HepG2 (cell line): ENCODE measurements around the gene TMEM238. TPM values are rescaled to one million over a fixed set of nuclear protein-coding genes. Genes with fewer than 3 reads are reported as not detected.

Experiments used
- ATAC-seq: fragments of 200-7000 bp; cut with Tn5 transposase; 3 replicates; pipeline ENCODE4 v1.9.1; 2020; ENCODE audit warnings: mild to moderate bottlenecking, moderate library complexity
- BruUV-seq: library from RNA; stranded (reverse); fragments of 400-500 nt; replicated peaks from 2 replicates; lab custom pipeline; 2021; lab: Mats Ljungman, UMichigan
- CTCF ChIA-PET: fragments of 300-600 bp; formaldehyde crosslinking; extraction: SDS; loops from one replicate; lab custom pipeline; 2021; ENCODE audit warnings: low total read pairs, inconsistent platforms, low intra/inter-chr PET ratio; lab: Yijun Ruan, JAX
- POLR2A ChIA-PET: fragments of 350-600 bp; sonication (Branson Sonifier 250); formaldehyde crosslinking; loops from one replicate; lab custom pipeline; 2020; ENCODE audit warnings: antibody characterized with exemption, inconsistent platforms; lab: Yijun Ruan, JAX
- DNase-seq: peaks from one replicate; pipeline ENCODE4 v3.0.0-alpha.2; 2015; ENCODE audit warnings: low spot score
- FAIRE-seq: peaks from 3 replicates; lab custom pipeline; 2011; peaks lifted over from hg19 to GRCh38; lab: Jason Lieb, UNC
- H2AFZ ChIP-seq: one replicate; pipeline ENCODE4 v1.6.1; 2011; ENCODE audit warnings: low read length, inconsistent platforms
- H3K27ac ChIP-seq: fragments of 300-600 bp; 3 replicates; pipeline ENCODE4 v1.8.0; 2011; ENCODE audit warnings: mixed run types, mild to moderate bottlenecking, mixed read lengths, low read length, inconsistent platforms; ENCODE audit not compliant: insufficient read depth; ENCODE audit errors: extremely low read length
- H3K27me3 ChIP-seq, 2 experiments: fragments of 200-600 bp in 1 of 2; 2 replicates in 1 of 2; 3 replicates in 1 of 2; pipeline versions ENCODE4 v1.6.0 to v1.8.0; 2011; ENCODE audit warnings: low read length in 2 of 2, mild to moderate bottlenecking in 2 of 2, moderate library complexity in 2 of 2, inconsistent platforms in 1 of 2; ENCODE audit not compliant: insufficient read depth in 2 of 2, control insufficient read depth in 1 of 2
- H3K36me3 ChIP-seq, 2 experiments: fragments of 200-600 bp in 1 of 2; replicated peaks in 1 of 2; 2 replicates in 1 of 2; 3 replicates in 1 of 2; pipeline versions ENCODE4 v1.5.1 to v1.8.0; 2011; ENCODE audit warnings: low read length in 2 of 2, inconsistent platforms in 1 of 2; ENCODE audit not compliant: insufficient read depth in 2 of 2, control insufficient read depth in 1 of 2
- H3K4me1 ChIP-seq: 2 replicates; pipeline ENCODE4 v1.5.1; 2012; ENCODE audit warnings: low read length, inconsistent platforms; ENCODE audit not compliant: insufficient read depth
- H3K4me2 ChIP-seq: 2 replicates; pipeline ENCODE4 v1.6.0; 2011; ENCODE audit warnings: low read depth, low read length, inconsistent platforms
- H3K4me3 ChIP-seq, 3 experiments: fragments of 200-600 bp in 1 of 3; sonication (generic), shearing (Covaris generic) in 1 of 3; replicated peaks in 1 of 3; 2 replicates each; pipeline ENCODE4 v1.5.1; 2011 to 2016; ENCODE audit warnings: low read length in 3 of 3, inconsistent platforms in 2 of 3, low read depth in 2 of 3, mild to moderate bottlenecking in 2 of 3, control low read depth in 1 of 3, mixed read lengths in 1 of 3; ENCODE audit not compliant: insufficient read depth in 1 of 3
- H3K79me2 ChIP-seq: one replicate; pipeline ENCODE4 v1.6.1; 2011; ENCODE audit warnings: low read length, inconsistent platforms; ENCODE audit not compliant: insufficient read depth
- H3K9ac ChIP-seq: 2 replicates; pipeline ENCODE4 v1.6.0; 2011; ENCODE audit warnings: mild to moderate bottlenecking, low read depth, low read length, inconsistent platforms; ENCODE audit not compliant: insufficient read depth
- H3K9me3 ChIP-seq: 2 replicates; pipeline ENCODE4 v1.5.1; 2012; ENCODE audit warnings: mild to moderate bottlenecking, low read length
- H4K20me1 ChIP-seq: 2 replicates; pipeline ENCODE4 v1.6.0; 2011; ENCODE audit warnings: inconsistent platforms, mild to moderate bottlenecking, low read length, moderate library complexity; ENCODE audit not compliant: insufficient read depth
- MTF2 ChIP-seq: sonication (generic); formaldehyde crosslinking; IDR thresholded peaks from 2 replicates; pipeline ENCODE4 v1.5.0; 2020; ENCODE audit warnings: missing genetic modification reagents, borderline replicate concordance
- ZBTB38 ChIP-seq: sonication (generic); formaldehyde crosslinking; IDR thresholded peaks from 2 replicates; pipeline ENCODE4 v1.5.1; 2020; ENCODE audit warnings: mild to moderate bottlenecking, missing genetic modification reagents
- ZBTB8A ChIP-seq: sonication (generic); formaldehyde crosslinking; IDR thresholded peaks from 2 replicates; pipeline ENCODE4 v1.4.0; 2020; ENCODE audit warnings: mild to moderate bottlenecking, low read depth, missing genetic modification reagents, borderline replicate concordance
- ZFP36L2 ChIP-seq: sonication (generic); formaldehyde crosslinking; IDR thresholded peaks from 2 replicates; pipeline ENCODE4 v1.4.0; 2020; ENCODE audit warnings: missing genetic modification reagents
- ZNF547 ChIP-seq: sonication (generic); formaldehyde crosslinking; IDR thresholded peaks from 2 replicates; pipeline ENCODE4 v1.5.1; 2020; ENCODE audit warnings: mild to moderate bottlenecking, missing genetic modification reagents
- ZNF550 ChIP-seq: sonication (generic); formaldehyde crosslinking; IDR thresholded peaks from 2 replicates; pipeline ENCODE4 v1.4.0; 2020; ENCODE audit warnings: mild to moderate bottlenecking, missing genetic modification reagents, borderline replicate concordance
- ZNF749 ChIP-seq: sonication (generic); formaldehyde crosslinking; IDR thresholded peaks from 2 replicates; pipeline ENCODE4 v1.8.0; 2022; ENCODE audit warnings: mild to moderate bottlenecking, missing genetic modification reagents, moderate library complexity, borderline replicate concordance
- WGBS: methylation state at CpG from one replicate; pipeline ENCODE4 v1.1.6; 2017; ENCODE audit warnings: low lambda C conversion rate; 5-methylcytosine and 5-hydroxymethylcytosine counted together
- in situ Hi-C: cut with HindIII; loops from 2 replicates; pipeline ENCODE4 v1.10.0; 2017; ENCODE audit warnings: low pct_unique_long_range_greater_than_20kb; ENCODE audit not compliant: extremely low pct_ligation_motif_present
- intact Hi-C: fragments of 100-400 bp; cut with micrococcal nuclease; formaldehyde crosslinking; loops from one replicate; pipeline ENCODE4 v1.10.0; 2022; ENCODE audit not compliant: unreplicated experiment
- polyA plus RNA-seq, 8 experiments: library from polyadenylated mRNA; depleted of rRNA in 3 of 8; stranded (reverse) in 7 of 8; unstranded in 1 of 8; fragments of >200 nt; fragmentation: Illumina TruSeq in 4 of 8; extraction: Trizol in 4 of 8; gene quantifications; 2 replicates each; pipeline versions ENCODE4 v1.2.1 to v1.2.3, GENCODE V29; 2011 to 2016; ENCODE audit warnings: low read depth in 4 of 8, missing spikeins in 1 of 8, mixed read lengths in 1 of 8; ENCODE audit not compliant: insufficient read depth in 1 of 8
- total RNA-seq, 5 experiments: library from RNA; depleted of rRNA; stranded (reverse); fragments of >200 nt; fragmentation: Illumina TruSeq; extraction: Trizol; gene quantifications; 2 replicates each; pipeline ENCODE4 v1.2.3, GENCODE V29; 2016; ENCODE audit warnings: low read depth in 1 of 5
- TF ChIP-seq, protein P1 (sequence below): sonication (generic); formaldehyde crosslinking; IDR thresholded peaks from 2 replicates; pipeline ENCODE4 v1.4.0; 2020; ENCODE audit warnings: missing genetic modification reagents, low read depth, mild to moderate bottlenecking, borderline replicate concordance
- TF ChIP-seq, protein P2 (sequence below): sonication (generic); formaldehyde crosslinking; IDR thresholded peaks from 2 replicates; pipeline ENCODE4 v1.9.0; 2021; ENCODE audit warnings: missing genetic modification reagents, mild to moderate bottlenecking, borderline replicate concordance
- TF ChIP-seq, protein P3 (sequence below): sonication (generic); formaldehyde crosslinking; IDR thresholded peaks from 2 replicates; pipeline ENCODE4 v1.8.1; 2023; ENCODE audit warnings: mild to moderate bottlenecking, missing genetic modification reagents

TMEM238 gene
- total and polyA plus RNA-seq, 2 of the 13 experiments (the other 11 are each of a cell fraction or from before 2014, with no cell fraction given): not detected

DNA sequence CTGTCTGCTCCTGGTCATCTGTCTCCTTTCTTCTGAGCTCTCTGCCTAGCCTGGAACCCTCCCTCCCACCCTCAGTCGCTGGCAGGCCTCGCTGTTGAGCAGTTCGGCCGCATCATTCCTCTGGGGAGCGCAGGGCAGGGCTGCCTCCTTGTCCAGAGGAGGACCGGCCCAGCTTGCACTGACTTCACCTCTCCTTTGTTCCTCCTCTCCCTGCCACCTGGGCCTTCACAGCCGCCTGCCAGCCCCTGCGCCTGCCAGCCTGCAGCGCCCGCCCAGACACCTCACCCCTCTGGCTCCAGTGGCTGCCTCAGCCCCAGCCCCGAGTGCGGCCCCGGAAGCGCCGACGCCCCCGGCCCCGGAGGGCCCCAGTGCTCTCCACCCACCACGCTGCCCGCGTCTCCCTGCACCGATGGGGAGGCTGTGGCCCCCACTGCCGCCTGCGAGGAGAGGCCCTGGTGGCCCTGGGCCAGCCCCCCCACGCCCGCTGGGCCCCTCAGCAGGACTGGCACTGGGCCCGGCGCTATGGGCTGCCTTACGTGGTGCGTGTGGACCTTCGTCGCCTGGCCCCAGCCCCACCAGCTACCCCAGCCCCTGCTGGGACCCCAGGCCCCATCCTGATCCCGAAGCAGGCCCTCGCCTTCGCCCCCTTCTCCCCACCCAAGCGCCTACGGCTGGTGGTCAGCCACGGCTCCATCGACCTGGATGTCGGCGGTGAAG is 37.2 kb downstream of the TMEM238 start (continued):
- TF ChIP-seq, protein P1, sequence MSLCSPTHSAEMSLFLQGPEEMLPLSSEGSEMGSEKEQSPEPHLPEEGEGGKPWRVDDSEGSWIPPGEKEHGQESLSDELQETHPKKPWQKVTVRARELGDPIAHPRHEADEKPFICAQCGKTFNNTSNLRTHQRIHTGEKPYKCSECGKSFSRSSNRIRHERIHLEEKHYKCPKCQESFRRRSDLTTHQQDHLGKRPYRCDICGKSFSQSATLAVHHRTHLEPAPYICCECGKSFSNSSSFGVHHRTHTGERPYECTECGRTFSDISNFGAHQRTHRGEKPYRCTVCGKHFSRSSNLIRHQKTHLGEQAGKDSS (CRISPR knock-in tag): no peak
- no peak for TF ChIP-seq ZNF550 (CRISPR knock-in tag)
- TF ChIP-seq ZNF547 (CRISPR knock-in tag): no peak
- TF ChIP-seq ZBTB8A: no peak

GRCh38 chr19:55345818-55346724 is 38.0 kb downstream of the TMEM238 start:
- DNase-seq (no peak), ATAC-seq (no peak), FAIRE-seq (no peak)
- H3K9me3 ChIP-seq: no peaks in the 10 kb centered on the region
- H3K4me3 ChIP-seq: no peak overlapping the region
- peaks cover 3% of the 10 kb centered on the region; the same call in 1 of the 2 replicates for H4K20me1 ChIP-seq
- no peak overlapping the region for H3K27ac ChIP-seq
- H3K4me2 ChIP-seq: no peak overlapping the region
- H2AFZ ChIP-seq: no peak overlapping the region
- no peak overlapping the region for H3K9ac ChIP-seq
- in situ Hi-C loops: no loop called here
- POLR2A ChIA-PET: no interaction called here
- H3K36me3 ChIP-seq: peaks cover 2 to 7% of the 10 kb centered on the region in 2 experiments; a peak in 3 of 5 replicates
- no TSS peak for BruUV-seq
- no peaks in the 10 kb centered on the region for H3K79me2 ChIP-seq
- TF ChIP-seq ZFP36L2: no peak
- no peak for TF ChIP-seq MTF2
- TF ChIP-seq, protein P2, sequence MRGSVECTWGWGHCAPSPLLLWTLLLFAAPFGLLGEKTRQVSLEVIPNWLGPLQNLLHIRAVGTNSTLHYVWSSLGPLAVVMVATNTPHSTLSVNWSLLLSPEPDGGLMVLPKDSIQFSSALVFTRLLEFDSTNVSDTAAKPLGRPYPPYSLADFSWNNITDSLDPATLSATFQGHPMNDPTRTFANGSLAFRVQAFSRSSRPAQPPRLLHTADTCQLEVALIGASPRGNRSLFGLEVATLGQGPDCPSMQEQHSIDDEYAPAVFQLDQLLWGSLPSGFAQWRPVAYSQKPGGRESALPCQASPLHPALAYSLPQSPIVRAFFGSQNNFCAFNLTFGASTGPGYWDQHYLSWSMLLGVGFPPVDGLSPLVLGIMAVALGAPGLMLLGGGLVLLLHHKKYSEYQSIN (CRISPR knock-in tag): no peak
- TF ChIP-seq ZNF749: no peak
- TF ChIP-seq, protein P3, sequence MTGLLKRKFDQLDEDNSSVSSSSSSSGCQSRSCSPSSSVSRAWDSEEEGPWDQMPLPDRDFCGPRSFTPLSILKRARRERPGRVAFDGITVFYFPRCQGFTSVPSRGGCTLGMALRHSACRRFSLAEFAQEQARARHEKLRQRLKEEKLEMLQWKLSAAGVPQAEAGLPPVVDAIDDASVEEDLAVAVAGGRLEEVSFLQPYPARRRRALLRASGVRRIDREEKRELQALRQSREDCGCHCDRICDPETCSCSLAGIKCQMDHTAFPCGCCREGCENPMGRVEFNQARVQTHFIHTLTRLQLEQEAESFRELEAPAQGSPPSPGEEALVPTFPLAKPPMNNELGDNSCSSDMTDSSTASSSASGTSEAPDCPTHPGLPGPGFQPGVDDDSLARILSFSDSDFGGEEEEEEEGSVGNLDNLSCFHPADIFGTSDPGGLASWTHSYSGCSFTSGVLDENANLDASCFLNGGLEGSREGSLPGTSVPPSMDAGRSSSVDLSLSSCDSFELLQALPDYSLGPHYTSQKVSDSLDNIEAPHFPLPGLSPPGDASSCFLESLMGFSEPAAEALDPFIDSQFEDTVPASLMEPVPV (CRISPR knock-in tag): no peak
- no peak for TF ChIP-seq ZBTB38 (CRISPR knock-in tag)
- 94% methylated on average over 29 of the region's 43 CpGs for WGBS
- H3K4me1 ChIP-seq: peaks cover 8% of the 10 kb centered on the region
- intact Hi-C loops: no loop called here
- CTCF ChIA-PET: interaction anchor here (0.5 kb wide), 1 partner anchor 41 kb away, joined by 3 read pairs; no protein-coding TSS in a partner anchor
- no peaks in the 10 kb centered on the region; a peak in 1 of 5 replicates for H3K27me3 ChIP-seq
